A549 (cell line): Measurements from ENCODE around the gene TPM2.

Source experiments
- CTCF ChIP-seq: fragments of >200 bp; sonication (Bioruptor Twin); formaldehyde crosslinking; IDR thresholded peaks from 3 replicates; pipeline ENCODE4 v1.5.1; 2016
- EP300 ChIP-seq, 2 experiments: fragments of >200 bp; sonication (Bioruptor Twin); formaldehyde crosslinking; IDR thresholded peaks; 2 replicates in 1 of 2; 3 replicates in 1 of 2; pipeline ENCODE4 v1.6.1; 2016 to 2017
- POLR2A ChIP-seq: IDR thresholded peaks from 2 replicates; pipeline ENCODE4 v1.6.1; 2012; ENCODE audit warnings: mild to moderate bottlenecking, low read length
- RFX5 ChIP-seq: fragments of 450-650 bp; IDR thresholded peaks from 2 replicates; pipeline ENCODE4 v1.7.1; 2014; ENCODE audit warnings: antibody characterized with exemption, mild to moderate bottlenecking, moderate library complexity
- USF2 ChIP-seq: fragments of 450-650 bp; IDR thresholded peaks from 2 replicates; pipeline ENCODE4 v1.6.1; 2014; ENCODE audit warnings: antibody characterized with exemption

DNA sequence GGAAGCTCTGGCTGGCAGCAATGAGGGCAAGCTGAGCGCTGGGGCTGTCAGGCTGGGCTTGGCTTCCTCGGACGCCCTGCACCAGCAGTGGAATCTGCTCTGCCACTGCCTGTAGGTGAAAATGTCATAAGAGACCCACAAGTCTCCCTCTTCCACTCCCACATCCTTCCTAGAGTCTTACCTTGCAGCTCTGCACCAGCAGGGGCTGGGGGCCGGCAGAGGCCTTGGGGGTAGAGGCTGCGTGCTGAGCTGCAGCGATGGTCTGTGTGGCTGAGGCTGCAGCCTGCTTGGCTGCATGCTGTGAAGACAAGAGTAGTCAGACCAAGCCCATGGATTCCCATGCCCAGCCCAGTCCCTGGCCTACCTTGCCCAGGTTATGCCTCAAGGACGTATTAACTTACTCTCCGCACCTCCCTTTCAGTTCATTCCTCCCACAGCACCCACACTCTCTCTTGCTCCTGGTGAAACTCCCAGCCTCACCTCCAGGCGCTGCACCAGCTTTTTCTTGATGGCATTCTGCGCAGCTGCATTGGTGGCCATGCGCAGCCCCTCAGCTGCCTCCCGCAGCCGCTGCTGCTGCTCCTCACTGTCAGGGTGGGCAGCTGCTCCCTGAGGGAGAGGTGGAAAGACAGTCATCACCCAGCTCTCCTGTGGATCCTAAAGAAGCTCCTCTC, 25.0 kb upstream of the TPM2 start:
- TF ChIP-seq POLR2A (no peak), EP300 (IDR thresholded peaks at IDR 0.05) (no peak), CTCF (no peak), RFX5 (no peak), USF2 (no peak)
